Renal cortical epithelial cell (primary cell): ENCODE measurements around the gene IFNG-AS1. TPM values are rescaled to one million over a fixed set of nuclear protein-coding genes. Genes with fewer than 3 reads are reported as not detected.

Source experiments
- DNase-seq: peaks from one replicate; pipeline ENCODE4 v3.0.0-alpha.2; 2011; ENCODE audit warnings: low read depth
- total RNA-seq: library from RNA; depleted of rRNA; stranded (reverse); fragments of >200 nt; gene quantifications from 2 replicates; pipeline ENCODE4 v1.2.3, GENCODE V29; 2014

IFNG-AS1 gene
- total RNA-seq, 1 donor from 2014 or later: not detected

DNA sequence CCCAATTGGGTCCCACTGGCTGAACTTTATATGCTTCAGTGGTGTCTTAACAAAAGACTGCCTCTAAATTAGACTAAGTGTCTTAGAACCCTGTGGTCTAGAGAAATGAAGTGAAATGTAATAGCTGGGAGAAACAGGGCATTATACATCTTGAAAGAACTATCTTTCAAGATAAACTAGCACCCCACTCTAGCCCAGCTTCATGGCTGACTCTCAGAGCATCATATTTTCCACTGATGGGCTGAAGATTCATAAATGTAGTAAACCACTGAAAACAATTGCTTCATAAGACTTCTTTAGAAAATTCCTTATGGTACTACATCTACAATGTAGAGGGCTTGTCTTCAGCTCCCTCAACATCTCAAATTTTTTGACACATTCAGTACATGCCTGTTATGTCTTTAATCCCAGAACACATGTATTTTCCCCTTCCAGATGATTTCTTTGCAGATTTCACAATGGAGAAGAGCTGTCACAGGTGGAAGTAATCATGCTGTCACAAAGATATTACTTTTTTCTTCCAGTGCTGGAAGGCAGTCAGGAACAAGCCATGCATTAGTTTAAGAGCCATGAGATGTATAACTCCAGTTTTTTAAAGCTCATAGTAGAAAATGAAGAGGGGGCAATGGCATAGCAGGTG, 48.5 kb downstream of the IFNG-AS1 start:
- DNase-seq: no peak

DNA sequence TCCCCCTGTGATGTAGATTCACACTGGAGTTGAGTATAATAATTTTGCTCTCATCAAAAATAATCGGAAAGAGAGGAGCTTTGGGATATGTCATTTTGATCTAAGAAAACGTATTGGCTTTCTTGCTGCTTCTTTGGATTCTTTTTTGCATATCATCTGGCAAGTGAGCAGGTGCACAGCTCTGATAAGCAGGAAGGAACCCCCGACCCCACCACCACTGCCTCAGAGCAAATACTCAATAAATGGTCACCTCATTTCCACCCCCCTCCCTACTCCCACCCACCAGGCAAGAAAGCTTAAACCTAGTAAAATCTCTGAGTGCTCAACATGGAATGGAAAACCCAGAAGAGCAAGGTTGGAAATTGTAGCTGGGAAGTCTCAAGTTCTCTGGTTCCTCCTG, 49.4 kb downstream of the IFNG-AS1 start:
- DNase-seq: no peak

DNA sequence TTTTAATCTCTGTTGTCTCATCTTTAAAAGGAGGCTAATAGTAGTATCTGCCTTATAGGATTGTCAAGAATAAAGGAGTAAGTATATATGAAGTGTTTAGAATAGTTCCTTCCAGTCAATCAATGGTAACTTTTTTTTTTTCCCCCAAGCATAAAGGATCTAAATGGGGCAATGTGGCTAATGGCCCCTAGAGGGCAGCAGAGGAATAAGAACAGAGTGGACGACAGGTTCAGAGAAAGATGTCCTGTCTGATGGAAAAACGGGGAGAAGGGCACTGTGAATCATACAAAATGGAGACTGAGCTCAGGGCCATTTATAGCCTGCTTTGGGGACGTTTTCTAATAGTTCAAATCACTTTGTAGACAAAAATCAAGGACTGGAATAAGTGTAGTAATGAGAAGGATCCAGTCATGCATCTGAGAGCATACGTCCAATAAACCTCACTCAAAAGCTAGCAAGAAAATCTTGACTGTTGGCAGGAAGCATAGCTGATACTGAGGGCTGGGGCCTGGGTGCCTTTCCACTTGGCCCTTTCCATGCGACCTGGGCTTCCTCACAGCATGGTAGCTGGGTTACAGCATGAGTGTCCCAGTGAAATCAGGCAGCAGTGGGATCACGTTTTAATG, 51.3 kb downstream of the IFNG-AS1 start:
- peak; percentile 79 for DNase-seq

DNA sequence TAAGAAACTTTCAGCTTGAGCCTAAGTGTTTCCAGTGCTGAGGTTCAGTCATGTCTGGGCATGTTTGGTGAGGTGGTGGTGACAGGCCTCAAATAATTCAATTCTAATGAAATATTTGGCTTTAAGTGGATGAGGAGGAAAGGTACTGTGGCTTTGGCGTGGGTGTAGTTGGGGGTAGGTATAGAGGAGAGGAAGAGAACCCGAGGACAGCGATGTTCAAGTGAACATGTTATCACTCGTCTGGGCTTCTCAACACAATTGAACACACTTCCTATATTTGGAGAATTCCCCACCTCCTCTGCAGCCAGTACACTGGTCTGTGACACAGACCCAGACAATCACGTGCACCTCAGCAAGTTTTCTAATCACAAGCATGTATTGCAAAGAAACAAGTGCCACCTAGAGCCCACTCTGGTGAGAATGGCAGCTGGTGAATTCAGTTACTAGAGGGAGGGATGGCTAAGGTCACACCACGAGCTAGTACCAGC, 53.0 kb downstream of the IFNG-AS1 start:
- peak; percentile 40 for DNase-seq

DNA sequence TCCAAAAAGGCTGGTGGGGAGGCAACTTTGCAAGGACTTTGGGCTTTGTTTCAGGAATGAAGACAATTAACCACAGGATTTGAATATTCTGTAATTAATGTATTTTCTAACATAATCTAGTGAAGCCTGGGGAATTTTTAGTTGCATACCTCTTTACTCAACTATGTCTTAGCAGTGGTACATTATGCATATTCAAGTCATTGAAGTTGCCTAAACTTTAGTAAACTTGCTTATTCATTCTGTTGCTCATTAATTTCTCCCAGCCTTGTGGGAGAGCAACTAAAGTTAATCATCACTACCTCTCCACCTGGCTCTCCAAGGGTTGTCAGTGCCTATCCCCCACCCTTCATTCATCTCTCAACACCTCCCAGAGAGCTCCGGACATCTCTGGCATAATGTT, 54.2 kb downstream of the IFNG-AS1 start:
- peak; percentile 95 for DNase-seq

DNA sequence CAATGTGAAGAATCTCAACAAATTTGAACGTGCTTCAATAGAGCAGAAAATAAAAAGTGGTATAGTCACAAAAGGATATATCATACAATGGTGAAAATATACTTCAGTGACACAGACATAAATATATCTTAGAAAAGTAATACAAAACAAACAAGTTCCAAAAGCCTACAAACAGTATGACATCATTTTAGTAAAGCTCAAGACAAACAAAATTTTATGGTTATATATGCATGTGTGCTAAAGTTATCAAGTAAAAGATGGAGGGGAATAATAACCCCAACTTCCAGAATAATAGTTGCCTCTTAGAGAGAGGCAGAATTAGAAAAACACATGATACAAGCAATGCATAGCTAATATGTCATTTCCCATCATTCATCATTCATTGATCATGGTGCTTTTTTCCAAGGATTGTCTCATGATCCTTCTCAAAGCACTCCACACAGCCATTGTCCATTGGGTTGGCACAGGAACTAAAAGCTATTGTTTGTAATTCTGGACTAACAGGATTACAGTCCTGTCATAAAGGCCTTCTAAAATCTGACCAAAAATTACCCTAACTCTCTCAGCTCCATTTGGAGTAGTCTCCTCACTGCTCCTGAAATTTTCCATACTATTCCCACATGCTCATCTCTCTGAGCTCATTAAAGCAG, 59.5 kb downstream of the IFNG-AS1 start:
- DNase-seq: no peak

DNA sequence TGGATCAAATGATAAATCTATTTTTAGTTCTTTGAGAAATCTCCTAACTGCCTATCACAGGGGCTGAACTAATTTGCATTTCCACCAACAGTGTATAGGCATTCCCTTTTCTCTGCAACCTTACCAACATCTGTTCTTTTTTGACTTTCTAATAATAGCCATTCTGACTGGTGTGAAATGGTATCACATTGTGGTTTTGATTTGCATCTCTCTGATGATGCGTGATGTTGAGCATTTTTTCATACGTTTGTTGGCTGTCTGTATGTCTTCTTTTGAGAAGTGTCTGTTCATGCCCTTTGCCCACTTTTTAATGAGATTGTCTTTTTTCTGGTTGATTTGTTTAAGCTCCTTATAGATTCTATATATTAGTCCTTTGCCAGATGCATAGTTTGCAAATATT, 67.1 kb downstream of the IFNG-AS1 start:
- no peak for DNase-seq

DNA sequence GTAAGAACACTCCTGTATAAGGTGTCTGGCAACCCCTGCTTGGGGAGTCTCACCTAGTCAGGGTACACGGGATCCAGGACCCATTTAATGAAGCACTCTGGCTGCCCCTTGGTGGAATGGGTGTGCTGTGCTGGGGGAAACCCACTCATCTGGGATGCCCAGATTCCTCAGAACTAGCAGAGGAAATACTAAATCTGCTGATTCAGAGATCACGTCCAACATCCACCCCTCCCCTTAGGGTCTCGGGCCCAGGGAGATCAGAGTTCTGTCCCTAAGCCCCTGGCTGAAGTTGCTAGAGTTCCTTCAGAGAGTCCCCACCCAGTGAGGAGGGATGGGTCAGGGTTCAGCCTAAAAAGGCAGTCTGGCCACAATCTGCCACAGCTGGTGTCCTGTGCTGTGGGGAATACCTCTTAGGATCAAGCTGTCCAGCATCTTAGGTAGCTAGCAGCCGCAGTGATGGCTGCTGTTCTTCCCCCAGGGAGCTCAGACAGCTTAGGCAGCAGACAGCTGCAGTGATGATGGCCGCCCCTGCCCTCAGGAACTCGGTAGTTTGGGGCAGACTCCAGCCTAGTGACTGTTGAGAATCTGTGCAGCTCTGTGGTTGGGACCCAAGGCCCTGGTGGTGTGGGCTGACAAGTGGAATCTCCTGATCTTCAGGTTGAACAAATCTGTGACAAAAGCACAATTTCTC, 74.8 kb downstream of the IFNG-AS1 start:
- DNase-seq: no peak

DNA sequence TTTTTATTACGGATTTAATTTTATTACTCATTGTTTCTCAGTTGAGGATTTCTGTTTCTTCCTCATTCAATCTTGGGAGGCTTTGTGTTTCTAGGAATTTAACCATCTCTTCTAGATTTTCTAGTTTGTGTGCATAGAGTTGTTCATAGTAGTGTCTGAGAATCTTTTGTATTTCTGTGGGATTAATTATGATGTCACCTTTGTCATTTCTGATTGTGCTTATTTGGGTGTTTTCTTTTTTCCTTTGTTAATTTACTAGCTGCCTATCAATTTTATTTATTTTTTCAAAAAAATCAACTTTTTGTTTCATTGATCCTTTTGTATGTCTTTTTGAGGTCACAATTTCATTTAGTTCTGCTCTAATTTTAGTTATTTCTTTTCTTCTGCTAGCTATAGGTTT, 75.9 kb downstream of the IFNG-AS1 start:
- DNase-seq: no peak

DNA sequence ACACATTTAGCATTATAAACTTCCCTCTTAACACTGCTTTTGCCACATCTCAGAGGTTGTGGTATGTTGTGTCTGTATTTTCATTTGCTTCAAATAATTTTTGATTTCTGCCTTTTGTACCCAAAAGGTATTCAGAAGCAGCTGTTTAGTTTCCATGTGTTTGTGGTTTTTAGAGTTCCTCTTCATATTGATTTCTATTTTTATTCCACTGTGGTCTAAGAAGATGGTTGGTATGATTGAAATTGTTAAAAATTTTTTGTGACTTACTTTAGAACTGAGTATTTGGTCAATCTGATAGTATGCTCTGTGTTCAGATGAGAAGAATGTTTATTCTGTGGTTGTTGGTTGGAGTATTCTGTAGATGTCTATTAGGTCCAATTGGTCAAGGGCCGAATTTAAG, 76.4 kb downstream of the IFNG-AS1 start:
- DNase-seq: no peak

DNA sequence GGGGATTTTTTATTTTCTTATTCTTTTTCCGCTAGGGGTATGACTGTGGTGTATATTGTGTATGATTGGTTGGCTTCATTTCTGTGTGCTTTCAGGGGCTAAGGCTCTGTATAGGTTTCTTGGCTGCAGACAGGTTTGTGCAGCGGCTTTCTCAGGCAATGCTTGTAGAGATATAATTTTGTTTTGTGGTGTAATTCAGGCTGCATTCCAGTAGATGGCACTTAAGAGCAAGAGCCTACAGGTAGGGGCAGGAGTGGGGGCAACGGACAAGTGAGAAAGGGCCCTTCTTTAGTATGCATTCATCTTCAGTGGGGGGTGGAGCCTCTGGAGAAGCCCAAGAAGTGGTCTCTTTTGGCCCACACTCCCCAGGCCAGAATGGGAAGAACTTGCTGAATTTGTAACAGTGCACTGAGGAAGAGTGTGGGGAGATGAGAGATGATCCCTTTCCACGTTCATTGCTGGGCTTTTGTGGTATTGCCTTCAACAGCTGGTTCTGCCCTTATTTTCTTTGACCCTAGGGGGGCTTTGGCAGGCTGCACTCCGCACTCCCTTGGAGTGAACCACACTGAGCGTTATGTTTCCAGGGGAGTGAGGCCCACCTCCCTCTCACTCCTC, 78.6 kb downstream of the IFNG-AS1 start:
- no peak for DNase-seq

DNA sequence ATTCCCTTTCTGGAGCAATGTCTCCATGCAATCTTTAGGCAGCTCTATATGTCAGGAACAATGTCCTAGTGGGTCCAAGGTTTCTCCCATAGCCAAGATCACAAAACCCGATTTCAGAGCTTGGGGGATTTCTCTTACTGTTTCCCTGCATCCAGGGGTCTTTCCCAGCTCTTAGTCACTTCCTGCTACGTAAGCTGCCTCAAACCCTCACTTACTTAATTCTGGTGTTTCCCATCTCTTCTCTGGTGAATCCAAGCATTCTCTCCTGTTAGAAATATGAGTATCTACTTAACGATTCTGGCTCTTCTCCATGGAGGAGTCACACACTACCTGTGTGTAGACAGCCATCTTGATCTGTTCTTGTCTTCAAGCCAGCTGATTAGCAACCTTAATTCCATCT, 80.0 kb downstream of the IFNG-AS1 start:
- no peak for DNase-seq

Other genes with a start within 250 kb of the IFNG-AS1 start
- not detected in 2 replicates for gene IFNG, start 170.3 kb downstream of the IFNG-AS1 start, total RNA-seq
- gene IL26, start 236.4 kb downstream of the IFNG-AS1 start, total RNA-seq: not detected in 2 replicates